GM19438 (cell line): ENCODE data around the gene PLCB1.
A peak's percentile ranks its signal among the peaks of the same experiment; 100 is the strongest.

Source experiments
- ATAC-seq: cut with Tn5 transposase; IDR thresholded peaks from one replicate; pipeline ENCODE4 v1.9.1; 2021; ENCODE audit warnings: low read depth; ENCODE audit not compliant: unreplicated experiment

PLCB1 gene

DNA sequence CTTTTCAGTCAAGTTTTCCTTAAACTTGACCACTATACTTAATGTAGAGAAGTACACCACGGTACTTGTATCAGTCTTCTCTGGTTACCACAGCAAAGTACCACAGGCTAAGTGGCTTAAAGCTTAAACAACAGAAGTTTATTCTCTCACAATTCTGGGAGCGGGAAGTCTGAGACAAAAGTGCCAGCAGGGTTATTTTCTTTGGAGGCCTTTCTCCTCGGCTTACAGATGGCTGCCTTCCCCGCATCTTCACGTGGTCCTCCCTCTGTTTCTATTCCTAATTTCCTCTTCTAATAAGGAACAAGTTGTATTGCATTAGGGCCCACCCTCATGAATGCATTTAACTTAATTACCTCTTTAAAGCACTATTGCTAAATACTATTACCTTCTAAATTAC is 258.0 kb downstream of the PLCB1 start:
- no peak for ATAC-seq

DNA sequence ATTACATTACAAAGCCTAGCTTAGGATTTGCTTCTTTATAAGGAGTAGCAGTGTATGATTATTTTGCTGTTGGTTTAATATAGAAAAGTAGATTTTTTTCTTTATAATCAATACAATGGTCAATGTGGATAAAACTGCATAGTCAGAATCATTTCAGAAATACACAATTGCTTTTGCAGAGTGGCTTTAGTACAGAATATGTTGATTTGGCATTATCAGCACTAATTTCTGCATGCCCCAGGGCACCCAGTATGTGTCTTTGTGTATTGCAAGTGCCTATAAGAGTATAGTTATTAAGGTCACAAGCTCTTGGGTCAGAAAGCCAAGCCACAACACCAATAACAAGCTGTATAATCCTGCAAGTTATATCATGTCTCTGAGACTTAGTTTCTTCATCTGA is 258.4 kb downstream of the PLCB1 start:
- no peak for ATAC-seq

DNA sequence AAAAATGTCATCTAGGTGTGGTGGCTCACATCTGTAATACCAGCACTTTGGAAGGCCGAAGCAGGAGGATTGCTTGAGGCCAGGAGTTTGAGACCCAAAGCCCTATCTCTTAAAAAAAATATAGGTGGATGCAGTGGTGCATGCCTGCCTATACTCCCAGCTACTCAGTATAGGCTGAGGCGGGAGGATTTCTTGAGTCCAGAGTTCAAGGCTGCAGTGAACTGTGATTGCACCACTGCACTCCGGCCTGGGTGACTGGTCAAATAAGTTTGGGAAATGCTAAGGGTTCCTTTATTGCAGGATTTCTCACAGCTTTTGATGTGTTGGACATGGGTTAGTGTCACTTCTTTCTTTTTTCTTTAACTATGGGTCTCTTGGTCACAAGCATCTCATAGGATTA is 261.3 kb downstream of the PLCB1 start:
- ATAC-seq, result no peak

DNA sequence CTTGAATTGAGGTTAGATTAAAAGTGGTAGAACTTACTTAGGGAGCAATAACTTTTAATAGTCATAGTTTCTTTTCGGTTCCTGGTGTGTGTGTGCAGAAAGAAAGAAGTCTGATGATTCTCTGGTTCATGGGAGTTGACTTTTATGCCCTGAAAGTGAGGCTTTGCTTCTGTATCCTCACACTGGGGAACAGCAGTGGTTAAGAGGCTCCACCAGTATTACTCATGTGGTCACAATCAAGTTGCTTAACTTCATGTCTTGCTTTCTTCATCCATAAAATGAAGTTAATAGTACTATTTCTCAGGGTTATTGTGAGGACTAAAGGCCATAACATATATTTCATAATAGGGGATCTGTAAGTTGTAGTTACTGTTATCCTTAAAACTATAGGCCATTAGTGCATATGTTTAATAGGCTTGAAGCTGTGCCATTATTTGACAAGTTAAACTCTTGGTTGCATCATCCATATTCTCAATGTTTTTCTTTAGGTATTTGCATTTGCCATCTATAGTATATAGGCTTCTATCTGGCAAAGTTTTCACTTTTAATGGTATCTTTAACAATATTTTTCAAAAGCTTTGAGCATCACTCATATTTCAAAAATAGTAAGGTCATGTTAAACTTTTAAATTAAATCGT is 262.4 kb downstream of the PLCB1 start:
- peak; percentile 79 for ATAC-seq

DNA sequence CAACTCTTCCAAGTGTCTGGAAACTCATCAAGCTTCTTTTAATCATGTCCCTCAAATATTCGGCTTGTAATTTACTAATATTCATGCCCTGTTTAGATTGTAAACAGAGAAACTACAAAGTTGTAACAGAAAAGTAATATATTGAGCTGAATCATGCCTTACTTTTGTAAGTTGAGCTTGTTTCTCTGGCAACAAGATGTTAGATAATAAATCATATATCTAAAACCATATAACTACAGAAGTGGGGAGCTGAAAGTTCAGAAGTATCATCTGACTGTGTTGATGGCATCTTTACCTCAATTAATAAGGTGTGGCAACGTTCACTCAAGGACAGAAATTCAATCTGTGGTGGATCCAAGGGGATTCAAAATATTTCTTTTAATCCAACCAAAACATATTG is 263.9 kb downstream of the PLCB1 start:
- no peak for ATAC-seq

DNA sequence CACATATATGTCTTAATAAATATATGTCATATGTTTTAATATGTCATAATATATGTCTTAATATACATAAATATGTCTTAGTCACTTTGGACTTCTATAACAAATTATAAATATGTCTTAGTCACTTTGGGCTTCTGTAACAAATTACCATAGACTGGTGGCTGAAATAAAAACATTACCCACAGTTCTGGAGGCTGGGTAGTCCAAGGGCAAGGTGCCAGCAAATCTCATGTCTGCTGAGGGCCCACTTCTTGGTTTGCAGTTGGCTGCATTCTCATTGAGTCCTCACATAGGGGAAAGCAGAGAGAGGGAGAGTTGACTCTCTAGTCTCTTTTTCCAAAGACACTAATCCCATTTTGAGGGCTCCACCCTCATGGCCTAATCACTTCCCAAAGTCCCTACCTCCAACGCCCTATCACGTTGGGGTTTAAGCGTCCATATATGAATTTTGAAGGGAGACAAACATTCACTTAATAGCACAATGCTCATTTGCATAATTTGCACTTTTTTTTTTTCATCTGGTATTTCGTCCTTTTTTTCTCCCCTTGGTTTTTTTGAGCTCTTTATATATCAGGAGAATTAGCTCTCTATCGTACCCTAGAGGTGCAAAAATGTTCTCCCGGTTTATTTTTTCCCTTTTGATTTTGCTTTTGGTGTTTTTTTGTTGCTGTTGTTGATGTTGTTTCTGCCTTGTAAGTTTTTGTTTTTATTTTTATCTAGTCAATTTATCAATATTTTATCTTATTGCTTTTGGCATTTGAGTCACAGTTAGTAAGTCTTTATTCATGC is 266.4 kb downstream of the PLCB1 start:
- ATAC-seq, result no peak

DNA sequence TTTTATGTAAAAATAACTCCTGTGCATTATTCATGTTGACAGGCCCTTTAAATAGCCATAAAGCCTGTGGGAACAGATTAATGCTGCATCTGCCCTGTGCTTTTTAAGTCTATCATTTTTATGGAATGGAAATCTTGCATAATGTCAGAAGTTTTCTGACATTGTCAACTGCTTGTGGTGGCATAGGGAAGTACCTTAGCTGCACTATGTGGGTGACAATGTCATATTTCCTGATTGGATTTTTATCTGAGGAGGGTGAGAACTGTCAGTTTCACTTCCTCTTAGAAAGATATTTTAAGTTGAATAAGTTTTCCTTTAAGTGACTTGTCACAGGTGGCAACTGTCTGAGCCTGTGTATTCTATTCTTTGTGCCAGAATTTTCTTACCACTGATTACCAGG is 267.9 kb downstream of the PLCB1 start:
- ATAC-seq, result peak; percentile 98

DNA sequence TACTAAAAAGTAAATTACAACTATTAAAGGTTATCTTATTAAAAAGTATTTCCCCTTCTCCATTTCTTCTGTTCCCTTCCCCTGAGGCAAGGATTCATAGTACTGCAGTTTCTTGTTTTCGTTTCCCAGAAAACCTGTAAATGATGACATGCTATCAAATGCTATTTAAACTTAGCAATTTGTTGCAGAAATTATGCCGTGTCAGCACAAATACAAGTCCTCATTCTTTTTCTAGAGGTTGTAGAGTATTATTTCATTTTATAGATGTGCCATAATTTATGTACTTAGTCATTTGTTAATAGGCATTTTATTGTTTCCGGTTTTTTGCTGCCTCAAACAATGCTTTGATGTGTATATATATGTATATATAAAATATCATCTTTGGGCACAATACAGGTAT is 268.4 kb downstream of the PLCB1 start:
- no peak for ATAC-seq

DNA sequence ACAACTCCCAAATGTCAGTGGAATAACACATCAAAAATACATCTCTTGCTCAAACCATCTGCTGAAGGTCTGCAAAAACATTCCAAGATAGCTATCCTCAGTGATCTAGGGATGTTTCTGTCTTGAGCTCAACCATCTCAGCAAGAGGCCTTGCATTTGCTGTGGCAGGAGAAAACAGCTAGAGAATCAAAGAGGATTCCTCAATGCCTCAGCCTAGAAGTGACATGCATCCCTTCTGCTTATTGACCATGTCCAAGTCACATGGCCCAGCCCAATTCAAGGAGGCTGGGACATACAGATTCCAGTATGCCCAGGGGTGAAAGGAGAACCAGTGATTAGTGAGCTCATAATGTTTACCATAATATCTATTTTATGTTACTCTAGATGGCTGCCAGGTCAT is 269.5 kb downstream of the PLCB1 start:
- ATAC-seq, result no peak

DNA sequence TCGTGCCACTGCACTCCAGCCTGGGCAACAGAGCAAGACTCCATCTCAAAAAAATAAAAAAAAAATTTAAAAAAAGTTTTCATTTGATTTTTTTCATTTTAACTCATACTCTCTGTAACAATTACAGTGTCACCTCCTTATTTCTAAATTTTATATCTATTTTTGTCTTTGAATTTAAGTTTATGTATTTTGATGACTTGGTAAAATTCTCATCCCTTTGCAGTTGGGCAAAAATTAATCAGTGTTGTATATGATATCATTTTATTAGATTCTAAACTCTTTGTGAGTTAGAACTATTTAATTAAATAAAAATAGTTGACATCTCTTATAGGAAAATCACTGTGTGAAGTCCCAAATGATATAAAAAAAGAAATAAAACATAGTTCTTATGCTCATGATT is 270.7 kb downstream of the PLCB1 start:
- no peak for ATAC-seq

DNA sequence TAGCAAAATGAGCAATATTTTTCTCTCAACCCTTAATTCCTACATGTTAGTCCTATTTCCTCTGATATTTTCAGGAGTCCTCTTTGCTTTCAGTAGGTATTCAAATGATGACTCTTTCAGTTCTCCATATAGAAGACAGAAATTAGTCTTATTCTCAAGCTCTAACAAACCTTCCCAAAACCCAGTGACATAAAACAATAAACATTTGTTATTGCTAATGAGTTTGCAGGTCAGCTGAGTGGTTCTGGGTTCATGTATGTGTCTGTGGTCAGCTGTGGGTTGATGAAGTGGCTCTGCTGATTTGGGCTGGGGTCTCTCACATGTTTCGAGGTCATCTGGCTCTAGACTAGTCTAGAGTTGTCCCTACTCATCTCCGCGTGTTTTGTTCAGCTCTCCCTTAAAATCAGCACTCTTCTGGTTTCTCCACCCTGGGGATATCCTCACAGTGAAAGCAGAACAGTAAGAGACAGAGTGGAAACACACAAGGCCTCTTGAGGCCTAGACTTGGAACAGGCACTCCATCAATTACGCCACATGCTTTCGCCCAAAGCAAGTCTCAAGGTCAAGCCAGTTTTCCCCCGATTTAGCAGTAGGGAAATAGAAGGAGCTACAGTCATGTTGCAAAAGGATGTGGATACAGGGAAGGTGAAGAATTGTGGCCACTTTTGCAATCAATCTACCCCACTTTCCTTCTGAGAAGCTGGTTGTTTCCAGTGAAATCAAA is 273.0 kb downstream of the PLCB1 start:
- no peak for ATAC-seq

DNA sequence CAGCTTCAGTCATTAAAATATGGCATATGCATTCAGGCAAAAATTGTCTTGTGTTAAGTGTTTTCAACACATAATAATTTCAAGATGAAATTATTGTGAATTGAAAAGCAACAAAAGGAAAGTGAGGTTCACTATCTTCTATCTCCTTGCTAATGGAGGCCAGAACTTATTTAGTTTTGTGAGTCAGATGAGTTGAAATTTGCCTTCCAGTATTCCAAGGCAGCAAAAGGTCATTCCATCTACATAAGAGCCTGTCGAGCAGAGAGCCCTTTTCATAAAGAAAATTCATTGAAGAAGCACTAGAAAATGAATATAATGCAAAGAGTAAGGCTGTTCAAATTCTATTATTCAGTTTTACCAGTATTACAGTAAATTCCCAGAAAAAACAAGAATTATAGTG is 274.3 kb downstream of the PLCB1 start:
- ATAC-seq, result no peak

DNA sequence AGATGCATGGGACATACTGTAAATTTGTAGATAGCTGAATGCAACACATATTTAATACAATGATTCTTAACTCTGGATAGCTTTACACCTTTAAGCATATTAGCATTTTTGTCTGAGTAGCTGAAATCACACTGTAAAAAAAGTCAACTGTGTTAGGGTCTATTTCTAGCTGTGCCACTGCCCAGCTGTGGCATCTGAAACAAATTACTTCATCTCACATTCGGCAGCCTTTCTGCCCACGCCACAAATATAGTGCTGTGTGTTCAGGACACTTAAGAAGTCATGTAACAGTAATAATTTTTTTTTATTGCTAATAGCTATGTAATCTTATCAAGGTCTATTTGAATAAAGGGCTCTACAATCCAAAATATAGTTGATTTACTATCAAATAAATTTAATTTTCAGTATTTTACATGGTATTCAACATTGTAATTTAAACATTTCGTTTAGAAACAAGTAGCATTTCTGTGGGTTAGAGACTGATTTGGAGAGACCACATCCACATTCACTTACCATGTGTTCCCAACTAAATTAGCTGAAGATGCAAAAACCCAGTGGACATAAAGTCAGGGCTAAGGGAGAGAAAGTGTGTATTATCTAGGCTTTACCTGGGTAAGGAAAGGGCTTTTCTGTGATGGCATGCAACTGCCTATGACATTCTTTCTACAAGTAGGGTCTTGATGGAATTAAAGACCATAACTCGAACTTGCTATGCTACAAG is 276.7 kb downstream of the PLCB1 start:
- no peak for ATAC-seq

DNA sequence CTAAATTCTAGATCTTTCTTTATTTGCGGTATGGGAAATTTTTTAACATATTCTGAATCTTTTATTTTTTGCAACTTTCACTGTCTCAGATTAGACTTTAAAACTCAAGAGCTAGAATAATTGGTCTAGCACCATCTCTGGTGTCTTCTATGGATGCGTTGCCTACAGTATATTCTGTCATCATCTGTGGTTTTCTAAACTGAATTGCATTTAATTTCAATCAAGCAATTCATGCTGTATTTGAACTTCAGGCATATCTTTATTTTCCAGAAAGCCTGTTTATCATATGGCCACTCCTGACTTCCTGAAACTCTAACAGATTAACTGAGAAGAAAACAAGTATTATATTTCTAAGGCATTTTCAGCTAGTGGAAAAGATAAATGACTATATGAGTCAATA is 281.6 kb downstream of the PLCB1 start:
- no peak for ATAC-seq

DNA sequence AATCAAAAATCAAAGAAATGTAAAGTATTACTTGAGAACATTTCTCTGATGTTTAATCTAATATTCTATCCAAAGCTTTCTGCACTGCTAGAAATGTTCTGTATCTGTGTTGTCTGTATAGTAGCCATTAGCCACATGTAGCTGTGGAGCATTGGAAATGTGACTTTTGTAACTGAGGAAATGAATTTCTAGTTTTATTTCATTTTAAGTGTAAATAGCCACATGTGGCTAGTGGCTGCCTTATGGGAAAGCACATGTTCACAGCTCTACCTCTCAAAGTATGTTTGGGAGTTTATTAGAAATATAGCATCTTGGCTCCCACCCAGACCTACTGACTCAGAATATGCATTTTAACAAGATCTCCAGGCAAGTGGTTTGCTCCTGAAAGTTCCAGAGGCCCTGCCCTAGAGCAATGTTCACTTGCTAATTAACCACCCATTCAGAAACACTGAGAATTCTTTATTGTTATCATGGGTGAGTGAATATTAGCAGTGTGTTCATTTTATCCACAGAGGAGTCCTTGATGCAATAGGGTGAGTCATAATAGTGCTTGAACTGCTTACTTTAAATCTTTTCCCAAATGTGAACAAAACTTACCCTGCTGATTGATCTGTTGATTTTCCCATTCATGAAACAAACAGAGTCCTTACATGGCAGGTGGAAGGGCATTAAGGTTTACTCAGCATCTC is 282.7 kb downstream of the PLCB1 start:
- ATAC-seq, result no peak

DNA sequence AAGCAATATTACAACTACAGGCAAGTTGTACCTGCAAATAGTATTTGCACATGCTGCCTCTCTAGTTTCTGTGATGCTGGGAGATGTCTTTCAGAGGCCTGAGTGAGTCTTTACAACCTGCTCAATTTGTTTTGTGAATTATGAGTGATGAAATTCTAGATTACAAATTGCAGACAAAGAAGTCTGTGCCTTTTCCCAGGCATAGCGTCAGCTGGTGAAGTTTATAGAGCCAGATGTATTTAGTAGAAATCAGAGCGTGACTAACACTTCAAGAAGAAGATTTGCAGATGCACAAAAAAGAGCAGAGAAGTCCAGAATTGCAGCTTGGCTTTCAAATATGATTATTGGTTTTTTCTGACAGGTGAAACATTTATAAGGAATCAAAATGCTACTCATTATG is 289.9 kb downstream of the PLCB1 start:
- no peak for ATAC-seq

DNA sequence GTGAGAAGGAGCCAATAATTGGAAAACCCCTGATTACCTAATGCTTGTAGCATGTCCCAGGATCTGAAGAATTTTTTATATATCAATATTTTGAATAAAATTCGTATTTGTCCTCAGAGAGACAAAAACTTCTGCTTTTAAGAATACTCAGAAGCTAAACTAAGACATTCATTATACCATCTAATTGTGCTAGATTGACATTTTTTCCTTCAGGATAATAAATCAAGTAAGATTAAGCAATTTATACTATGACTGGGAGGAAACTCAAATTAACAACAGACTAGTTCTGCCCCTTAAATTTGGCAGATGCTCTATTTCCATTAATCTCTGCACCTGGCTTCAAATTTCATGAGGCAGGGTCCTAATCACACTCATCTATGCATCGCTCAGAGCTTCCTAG is 291.4 kb downstream of the PLCB1 start:
- no peak for ATAC-seq

DNA sequence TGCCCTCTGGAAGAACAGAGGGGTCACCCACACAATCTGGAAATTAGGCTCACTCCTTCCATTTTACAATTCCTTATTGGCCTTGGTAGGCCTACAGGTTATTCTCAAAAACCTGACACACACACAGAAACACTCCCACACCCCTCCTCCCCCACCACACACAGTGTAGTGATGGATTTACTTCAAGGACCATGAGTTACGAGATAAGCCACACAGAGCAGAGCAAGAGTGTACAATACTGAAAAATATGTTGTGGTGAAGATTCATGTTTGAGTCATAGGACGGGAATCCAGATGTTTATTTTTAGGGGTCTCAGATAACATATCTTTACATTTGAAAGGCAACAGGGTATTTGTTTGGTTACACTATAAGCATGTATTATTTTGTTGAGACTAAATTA is 291.9 kb downstream of the PLCB1 start:
- ATAC-seq, result no peak

DNA sequence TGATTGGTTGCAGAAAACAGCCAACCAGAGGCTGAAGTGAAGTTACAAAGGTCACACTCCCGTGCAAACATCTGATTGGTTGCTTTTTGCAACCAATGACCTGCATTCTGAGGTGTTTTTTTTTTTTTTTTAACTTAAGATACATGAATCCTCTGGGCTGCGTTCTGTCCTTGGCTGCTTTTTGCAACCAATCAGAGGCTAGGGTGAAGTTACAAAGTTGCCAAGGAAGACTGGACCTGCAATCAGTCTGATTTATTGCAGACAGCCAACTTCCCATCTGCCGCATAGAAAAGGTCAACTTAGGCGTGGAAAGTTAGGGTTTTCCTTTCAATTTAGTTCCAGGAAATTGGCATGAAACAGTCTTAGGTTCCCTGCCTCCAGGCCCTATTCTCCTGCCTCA is 292.9 kb downstream of the PLCB1 start:
- ATAC-seq, result no peak

DNA sequence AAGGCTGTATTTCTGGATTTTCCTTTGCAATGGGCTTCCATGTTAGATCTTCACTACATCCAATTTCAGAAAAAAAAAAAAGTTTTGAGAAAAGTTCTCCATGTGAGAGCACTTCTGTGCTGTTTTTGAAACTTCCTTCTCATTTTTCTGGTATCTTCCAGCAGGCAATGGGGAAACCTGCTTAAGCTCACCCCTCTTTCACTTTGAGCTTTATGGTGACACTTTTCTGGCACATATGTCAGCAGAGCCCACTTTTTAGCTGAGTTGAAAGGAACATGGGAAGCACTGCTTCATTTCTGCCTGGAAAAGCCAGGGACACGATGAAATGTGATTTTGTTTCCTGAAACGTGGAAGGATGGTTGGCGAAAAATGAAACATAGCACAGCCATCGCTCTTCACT is 293.7 kb downstream of the PLCB1 start:
- ATAC-seq, result no peak
